ENCODE results near the gene RAET1L. TPM values are rescaled to one million over a fixed set of nuclear protein-coding genes. Genes with fewer than 3 reads are reported as not detected.

RAET1L gene
- total RNA-seq, 3 donors from 2014 or later = not detected

GRCh38 chr6:150002710-150003109 is 22.6 kb downstream of the RAET1L start:
- H3K36me3 ChIP-seq (ENCODE audit: low read depth) = no peaks in the 10 kb centered on the region
- no peaks in the 10 kb centered on the region for H3K9me3 ChIP-seq
- no peak overlapping the region for H3K4me3 ChIP-seq
- intact Hi-C loops (cut with DNase I, micrococcal nuclease) = no loop called here
- no peak for TF ChIP-seq CTCF (IDR thresholded peaks at IDR 0.05)
- H3K4me1 ChIP-seq (ENCODE audit: low read depth) = peaks cover 5% of the 10 kb centered on the region
- ATAC-seq (no peak), DNase-seq (no peak)

GRCh38 chr6:150001295-150002008 is 23.9 kb downstream of the RAET1L start:
- Histone ChIP-seq H3K4me3 (no peak overlapping the region), H3K4me1 (ENCODE audit: low read depth) (peaks cover 5% of the 10 kb centered on the region), H3K36me3 (ENCODE audit: low read depth) (no peaks in the 10 kb centered on the region), H3K9me3 (no peaks in the 10 kb centered on the region)
- TF ChIP-seq CTCF (IDR thresholded peaks at IDR 0.05) = no peak
- intact Hi-C loops (cut with DNase I, micrococcal nuclease) = no loop called here
- DNase-seq (no peak), ATAC-seq (no peak)

GRCh38 chr6:149999636-150000035 is 25.7 kb downstream of the RAET1L start:
- intact Hi-C loops (cut with DNase I, micrococcal nuclease) = no loop called here
- no peak for TF ChIP-seq CTCF (IDR thresholded peaks at IDR 0.05)
- Histone ChIP-seq H3K4me3 (no peak overlapping the region), H3K36me3 (ENCODE audit: low read depth) (no peaks in the 10 kb centered on the region), H3K9me3 (no peaks in the 10 kb centered on the region), H3K4me1 (ENCODE audit: low read depth) (peaks cover 4% of the 10 kb centered on the region)
- DNase-seq (no peak), ATAC-seq (no peak)

- intact Hi-C loops (cut with DNase I, micrococcal nuclease) = no loop called here
- no peak overlapping the region for H3K4me3 ChIP-seq
These were observed 29.4 kb downstream of the RAET1L start for GRCh38 chr6:149995971-149996370.

GRCh38 chr6:149995235-149995750 is 30.0 kb downstream of the RAET1L start:
- H3K9me3 ChIP-seq = no peaks in the 10 kb centered on the region

More at GRCh38 chr6:149995971-149996370, 29.4 kb downstream of the RAET1L start:
- Histone ChIP-seq H3K36me3 (ENCODE audit: low read depth) (no peaks in the 10 kb centered on the region), H3K9me3 (no peaks in the 10 kb centered on the region), H3K4me1 (ENCODE audit: low read depth) (peaks cover 2% of the 10 kb centered on the region)
- TF ChIP-seq CTCF (IDR thresholded peaks at IDR 0.05) = no peak
- ATAC-seq = no peak
- no peak for DNase-seq

More at GRCh38 chr6:149995235-149995750, 30.0 kb downstream of the RAET1L start:
- Histone ChIP-seq H3K36me3 (ENCODE audit: low read depth) (no peaks in the 10 kb centered on the region), H3K4me1 (ENCODE audit: low read depth) (peaks cover 8% of the 10 kb centered on the region), H3K4me3 (no peak overlapping the region)
- ATAC-seq = no peak
- DNase-seq = no peak
- no peak for TF ChIP-seq CTCF (IDR thresholded peaks at IDR 0.05)
- intact Hi-C loops (cut with DNase I, micrococcal nuclease) = no loop called here

Measured in mucosa of descending colon (tissue), 3 donors.